Smooth muscle cell (in vitro differentiated cells): ENCODE measurements around the gene CLNK. TPM values are rescaled to one million over a fixed set of nuclear protein-coding genes. Genes with fewer than 3 reads are reported as not detected.

Experiments
- DNase-seq: peaks from one replicate; lab custom pipeline; 2025; ENCODE audit not compliant: unreplicated experiment; lab: John Stamatoyannopoulos, UW
- H2AFZ ChIP-seq: fragments of 200-600 bp; sonication (generic); 2 replicates; pipeline ENCODE4 v1.6.0; 2016; ENCODE audit warnings: antibody characterized with exemption, low read depth, mild to moderate bottlenecking
- H3F3A ChIP-seq: fragments of 200-600 bp; sonication (generic); 2 replicates; pipeline ENCODE4 v1.6.0; 2017; ENCODE audit warnings: antibody characterized with exemption, low read depth
- H3K27ac ChIP-seq: fragments of 200-600 bp; sonication (generic); 2 replicates; pipeline ENCODE4 v1.5.1; 2016; ENCODE audit warnings: low read depth, mild to moderate bottlenecking
- H3K27me3 ChIP-seq: fragments of 200-600 bp; sonication (generic); 2 replicates; pipeline ENCODE4 v1.6.1; 2016; ENCODE audit warnings: low read depth, mild to moderate bottlenecking
- H3K36me3 ChIP-seq: fragments of 200-600 bp; sonication (generic); 2 replicates; pipeline ENCODE4 v1.5.1; 2016; ENCODE audit warnings: low read depth
- H3K4me1 ChIP-seq: fragments of 200-600 bp; sonication (generic); 2 replicates; pipeline ENCODE4 v1.5.1; 2016; ENCODE audit warnings: low read depth
- H3K4me2 ChIP-seq: fragments of 200-600 bp; sonication (generic); 2 replicates; pipeline ENCODE4 v1.6.0; 2016; ENCODE audit warnings: mild to moderate bottlenecking
- H3K4me3 ChIP-seq: fragments of 200-600 bp; sonication (generic); 2 replicates; pipeline ENCODE4 v1.5.1; 2016; ENCODE audit warnings: mild to moderate bottlenecking
- H3K79me2 ChIP-seq: fragments of 200-600 bp; sonication (generic); 2 replicates; pipeline ENCODE4 v1.6.0; 2016; ENCODE audit warnings: low read depth, mild to moderate bottlenecking
- H3K9ac ChIP-seq: fragments of 200-600 bp; sonication (generic); 2 replicates; pipeline ENCODE4 v1.6.0; 2016; ENCODE audit warnings: low read depth
- H3K9me3 ChIP-seq: fragments of 200-600 bp; sonication (generic); replicated peaks from 2 replicates; pipeline ENCODE4 v1.5.1; 2016; ENCODE audit warnings: low read depth
- H4K20me1 ChIP-seq: fragments of 200-600 bp; sonication (generic); 2 replicates; pipeline ENCODE4 v1.6.0; 2016; ENCODE audit warnings: low read depth
- WGBS: methylation state at CpG from one replicate; pipeline ENCODE4 v1.1.7; 2016; ENCODE audit warnings: low lambda C conversion rate; 5-methylcytosine and 5-hydroxymethylcytosine counted together
- polyA plus RNA-seq: library from polyadenylated mRNA; unstranded; fragments of >200 nt; fragmentation: Nextera tagmentation; extraction: Ambion mirVana; gene quantifications from 2 replicates; pipeline ENCODE4 v1.2.1, GENCODE V29; 2016
- total RNA-seq: library from RNA; depleted of rRNA; stranded (reverse); fragments of >200 nt; gene quantifications from 2 replicates; pipeline ENCODE4 v1.2.3, GENCODE V29; 2014
- TF ChIP-seq, protein P1 (sequence below): fragments of 200-600 bp; sonication (generic); IDR thresholded peaks from 2 replicates; pipeline ENCODE4 v1.5.1; 2017; ENCODE audit warnings: borderline replicate concordance, mild to moderate bottlenecking, antibody characterized with exemption; ENCODE audit not compliant: insufficient read depth, poor library complexity, severe bottlenecking

The CLNK gene
- total and polyA plus RNA-seq, 2 experiments from 2014 or later, result not detected

DNA sequence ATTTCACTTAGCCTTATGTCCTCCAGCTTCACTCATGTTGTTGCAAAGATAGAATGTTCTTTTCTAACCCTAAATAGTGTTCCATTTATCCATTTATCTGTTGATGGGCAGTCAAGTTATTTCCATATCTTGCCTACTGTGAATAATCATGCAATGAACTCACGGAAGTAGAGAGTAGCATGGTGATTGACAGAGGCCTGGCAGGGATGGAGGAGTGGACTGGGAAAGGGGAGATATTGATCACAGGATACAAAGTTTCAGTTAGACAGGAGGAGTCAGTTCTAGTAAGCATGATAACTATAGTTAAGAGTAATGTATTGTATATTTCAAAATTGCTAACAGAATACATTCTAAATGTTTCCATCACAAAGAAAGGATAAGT is 10.3 kb upstream of the CLNK start:
- Histone ChIP-seq H3K36me3 (no peaks in the 10 kb centered on the region), H3K9me3 (no peaks in the 10 kb centered on the region), H3K4me1 (no peaks in the 10 kb centered on the region), H3K27ac (no peak overlapping the region), H3K4me2 (no peak overlapping the region), H3K27me3 (no peaks in the 10 kb centered on the region), H4K20me1 (no peaks in the 10 kb centered on the region), H2AFZ (no peak overlapping the region), H3K9ac (no peak overlapping the region), H3K4me3 (no peak overlapping the region), H3F3A (no peaks in the 10 kb centered on the region), H3K79me2 (no peaks in the 10 kb centered on the region)
- TF ChIP-seq, protein P1, sequence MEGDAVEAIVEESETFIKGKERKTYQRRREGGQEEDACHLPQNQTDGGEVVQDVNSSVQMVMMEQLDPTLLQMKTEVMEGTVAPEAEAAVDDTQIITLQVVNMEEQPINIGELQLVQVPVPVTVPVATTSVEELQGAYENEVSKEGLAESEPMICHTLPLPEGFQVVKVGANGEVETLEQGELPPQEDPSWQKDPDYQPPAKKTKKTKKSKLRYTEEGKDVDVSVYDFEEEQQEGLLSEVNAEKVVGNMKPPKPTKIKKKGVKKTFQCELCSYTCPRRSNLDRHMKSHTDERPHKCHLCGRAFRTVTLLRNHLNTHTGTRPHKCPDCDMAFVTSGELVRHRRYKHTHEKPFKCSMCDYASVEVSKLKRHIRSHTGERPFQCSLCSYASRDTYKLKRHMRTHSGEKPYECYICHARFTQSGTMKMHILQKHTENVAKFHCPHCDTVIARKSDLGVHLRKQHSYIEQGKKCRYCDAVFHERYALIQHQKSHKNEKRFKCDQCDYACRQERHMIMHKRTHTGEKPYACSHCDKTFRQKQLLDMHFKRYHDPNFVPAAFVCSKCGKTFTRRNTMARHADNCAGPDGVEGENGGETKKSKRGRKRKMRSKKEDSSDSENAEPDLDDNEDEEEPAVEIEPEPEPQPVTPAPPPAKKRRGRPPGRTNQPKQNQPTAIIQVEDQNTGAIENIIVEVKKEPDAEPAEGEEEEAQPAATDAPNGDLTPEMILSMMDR, result no peak
- WGBS, result 65% methylated on average over 1 of the region's 1 CpG
- DNase-seq, result no peak

DNA sequence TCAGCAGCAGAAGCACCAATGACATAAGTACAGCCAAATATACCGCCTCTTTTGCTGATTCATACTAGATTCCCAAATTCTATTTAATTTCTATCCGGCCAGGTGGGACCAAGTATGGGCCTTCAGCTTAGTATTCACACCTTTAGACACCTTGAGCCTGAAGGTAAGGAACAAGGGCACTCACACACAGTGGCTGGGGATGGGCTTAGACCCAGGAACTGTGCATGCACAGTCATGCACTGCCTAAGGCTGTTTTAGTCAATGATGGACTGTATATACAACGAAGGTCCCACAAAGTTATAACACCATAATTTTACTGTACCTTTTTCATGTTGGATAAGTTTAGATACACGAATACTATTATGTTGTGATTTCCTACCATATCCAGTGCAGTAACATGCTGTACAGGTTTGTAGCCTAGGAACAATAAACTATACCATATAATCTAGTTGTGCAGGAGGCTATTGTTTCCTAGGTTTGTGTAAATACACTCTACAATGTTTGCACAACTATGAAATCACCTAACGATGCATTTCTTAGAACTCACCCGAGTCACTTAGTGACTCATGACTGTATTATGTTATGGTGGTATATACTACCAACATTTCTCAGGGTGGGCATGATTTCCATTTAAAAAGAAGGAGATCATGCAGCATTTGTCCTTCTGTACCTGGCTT is 9.7 kb upstream of the CLNK start:
- no peaks in the 10 kb centered on the region for H3K4me1 ChIP-seq
- no peak for DNase-seq
- 66% methylated on average over 6 of the region's 6 CpGs for WGBS
- H3K79me2 ChIP-seq, result no peaks in the 10 kb centered on the region
- H3K4me2 ChIP-seq, result no peak overlapping the region
- H3F3A ChIP-seq, result no peaks in the 10 kb centered on the region
- H3K4me3 ChIP-seq, result no peak overlapping the region
- H2AFZ ChIP-seq, result no peak overlapping the region
- H4K20me1 ChIP-seq, result no peaks in the 10 kb centered on the region
- no peak overlapping the region for H3K27ac ChIP-seq
- H3K36me3 ChIP-seq, result no peaks in the 10 kb centered on the region
- TF ChIP-seq, protein P1, result no peak
- no peak overlapping the region for H3K9ac ChIP-seq
- no peaks in the 10 kb centered on the region for H3K9me3 ChIP-seq
- no peaks in the 10 kb centered on the region for H3K27me3 ChIP-seq

DNA sequence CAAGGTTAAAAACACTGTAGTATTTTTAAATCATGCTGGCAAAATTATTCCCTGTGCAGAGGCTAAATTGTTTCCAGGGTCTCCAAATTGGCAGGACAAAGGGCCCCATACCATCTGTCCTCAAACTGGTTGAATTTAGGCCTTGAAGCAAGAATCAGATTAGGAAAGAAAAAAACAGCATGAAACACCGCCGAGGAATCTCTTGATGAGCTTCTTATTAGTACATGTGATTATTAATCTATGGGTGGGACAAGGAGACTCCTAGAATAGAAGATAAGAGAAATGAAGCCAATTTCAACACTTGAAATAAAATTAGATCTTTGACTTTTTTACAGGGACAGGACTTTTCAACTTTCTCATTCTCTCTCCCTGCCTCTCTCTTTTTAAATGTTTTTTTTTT is 7.1 kb upstream of the CLNK start:
- no peaks in the 10 kb centered on the region for H3K27me3 ChIP-seq

More for the DNA sequence above, 7.1 kb upstream of the CLNK start:
- Histone ChIP-seq H2AFZ (peak overlapping the region; percentile 31), H3K9ac (no peak overlapping the region), H3K27ac (no peak overlapping the region), H3K9me3 (no peaks in the 10 kb centered on the region), H3F3A (no peaks in the 10 kb centered on the region), H3K4me2 (no peak overlapping the region), H3K4me1 (no peaks in the 10 kb centered on the region), H3K4me3 (no peak overlapping the region), H3K79me2 (no peaks in the 10 kb centered on the region), H4K20me1 (no peaks in the 10 kb centered on the region), H3K36me3 (no peaks in the 10 kb centered on the region)
- TF ChIP-seq, protein P1, result no peak
- 61% methylated on average over 2 of the region's 2 CpGs for WGBS
- no peak for DNase-seq
